Measurements from ENCODE around the gene ANXA11.

Gene ANXA11

GRCh38 chr10:80188713-80189112, 16.6 kb downstream of the ANXA11 start:
- no peak for DNase-seq (ENCODE audit: low read depth in 2 of 2)

GRCh38 chr10:80187465-80188409, 17.6 kb downstream of the ANXA11 start:
- DNase-seq (ENCODE audit: low read depth in 2 of 2): peak in 1 of 2 donors; percentile 36

GRCh38 chr10:80187060-80187459, 18.3 kb downstream of the ANXA11 start:
- no peak for DNase-seq (ENCODE audit: low read depth in 2 of 2)

GRCh38 chr10:80186364-80187012, 18.8 kb downstream of the ANXA11 start:
- no peak for DNase-seq (ENCODE audit: low read depth in 2 of 2)

GRCh38 chr10:80185578-80186299, 19.6 kb downstream of the ANXA11 start:
- DNase-seq (ENCODE audit: low read depth in 2 of 2): no peak

- no peak for DNase-seq (ENCODE audit: low read depth in 2 of 2)
Measured at GRCh38 chr10:80184291-80184690, 21.0 kb downstream of the ANXA11 start.

GRCh38 chr10:80183436-80183835, 21.9 kb downstream of the ANXA11 start:
- no peak for DNase-seq (ENCODE audit: low read depth in 2 of 2)

GRCh38 chr10:80182986-80183385, 22.4 kb downstream of the ANXA11 start:
- no peak for DNase-seq (ENCODE audit: low read depth in 2 of 2)

- DNase-seq (ENCODE audit: low read depth in 2 of 2): no peak
Measured at GRCh38 chr10:80177781-80178636, 27.3 kb downstream of the ANXA11 start.

GRCh38 chr10:80176526-80176925, 28.8 kb downstream of the ANXA11 start:
- no peak for DNase-seq (ENCODE audit: low read depth in 2 of 2)

GRCh38 chr10:80174641-80175395, 30.5 kb downstream of the ANXA11 start:
- DNase-seq (ENCODE audit: low read depth in 2 of 2): no peak

GRCh38 chr10:80173466-80173865, 31.9 kb downstream of the ANXA11 start:
- DNase-seq (ENCODE audit: low read depth in 2 of 2): no peak

GRCh38 chr10:80172896-80173295, 32.4 kb downstream of the ANXA11 start:
- DNase-seq (ENCODE audit: low read depth in 2 of 2): no peak

GRCh38 chr10:80171248-80171660, 34.1 kb downstream of the ANXA11 start:
- DNase-seq (ENCODE audit: low read depth in 2 of 2): no peak

- DNase-seq (ENCODE audit: low read depth in 2 of 2): no peak
Measured at GRCh38 chr10:80170641-80171040, 34.7 kb downstream of the ANXA11 start.

GRCh38 chr10:80170026-80170425, 35.3 kb downstream of the ANXA11 start:
- no peak for DNase-seq (ENCODE audit: low read depth in 2 of 2)

GRCh38 chr10:80168679-80169380, 36.5 kb downstream of the ANXA11 start:
- no peak for DNase-seq (ENCODE audit: low read depth in 2 of 2)

GRCh38 chr10:80168162-80168511, 37.2 kb downstream of the ANXA11 start:
- DNase-seq (ENCODE audit: low read depth in 2 of 2): no peak

GRCh38 chr10:80167471-80168161, 37.7 kb downstream of the ANXA11 start:
- DNase-seq (ENCODE audit: low read depth in 2 of 2): no peak

All from activated CD4-positive, alpha-beta T cell treated with anti-CD3 and anti-CD28 coated beads for 24 hours (primary cell).